NCI-H2227 (cell line): ENCODE data around the gene SCN4B.

ENCODE experiments used
- DNase-seq: peaks from one replicate; lab custom pipeline; 2025; ENCODE audit not compliant: unreplicated experiment; lab: John Stamatoyannopoulos, UW

The SCN4B gene

GRCh38 chr11:118105657-118106305 is 46.8 kb downstream of the SCN4B start:
- DNase-seq, result no peak

GRCh38 chr11:118104491-118104890 is 48.1 kb downstream of the SCN4B start:
- DNase-seq, result no peak

- DNase-seq, result no peak
Measured at GRCh38 chr11:118102721-118103261, 49.8 kb downstream of the SCN4B start.

GRCh38 chr11:118100691-118101232 is 51.9 kb downstream of the SCN4B start:
- no peak for DNase-seq

GRCh38 chr11:118099838-118100556 is 52.6 kb downstream of the SCN4B start:
- DNase-seq, result no peak

- peak; percentile 75 for DNase-seq
Measured at GRCh38 chr11:118098996-118099837, 53.4 kb downstream of the SCN4B start.

- DNase-seq, result no peak
Measured at GRCh38 chr11:118095967-118096367, 56.7 kb downstream of the SCN4B start.

GRCh38 chr11:118095493-118095892 is 57.1 kb downstream of the SCN4B start:
- DNase-seq, result no peak

GRCh38 chr11:118092907-118093571 is 59.6 kb downstream of the SCN4B start:
- DNase-seq, result no peak

GRCh38 chr11:118091690-118092089 is 60.9 kb downstream of the SCN4B start:
- no peak for DNase-seq

GRCh38 chr11:118090545-118091162 is 62.0 kb downstream of the SCN4B start:
- DNase-seq, result no peak

- DNase-seq, result no peak
Measured at GRCh38 chr11:118088531-118088930, 64.1 kb downstream of the SCN4B start.

GRCh38 chr11:118087931-118088330 is 64.7 kb downstream of the SCN4B start:
- no peak for DNase-seq

GRCh38 chr11:118086913-118087768 is 65.5 kb downstream of the SCN4B start, which contains the start of gene SMIM35:
Gene SMIM35, minus strand, starts transcription at chr11:118086963. Its CDS starts 206 bp downstream, at chr11:118086757.
- DNase-seq, result peak; percentile 27

- no peak for DNase-seq
Measured at GRCh38 chr11:118084656-118085055, 68.0 kb downstream of the SCN4B start.

GRCh38 chr11:118084247-118084646 is 68.4 kb downstream of the SCN4B start:
- DNase-seq, result no peak
